H1 (cell line): ENCODE results near the gene CDH12. TPM values are rescaled to one million over a fixed set of nuclear protein-coding genes. Genes with fewer than 3 reads are reported as not detected.

ENCODE experiments used
- ASH2L ChIP-seq: fragments of 200-600, 300-600 bp; sonication (generic); IDR thresholded peaks from one replicate; pipeline ENCODE4 v1.7.1; 2017; ENCODE audit warnings: low read length
- EP300 ChIP-seq, 2 experiments: IDR thresholded peaks; 1 replicate in 1 of 2; 2 replicates in 1 of 2; pipeline ENCODE4 v1.6.1; 2011 to 2012; ENCODE audit warnings: low read depth in 2 of 2, low read length in 2 of 2, mild to moderate bottlenecking in 2 of 2, borderline replicate concordance in 1 of 2, inconsistent platforms in 1 of 2, moderate library complexity in 1 of 2
- polyA plus RNA-seq, 7 experiments: library from polyadenylated mRNA; depleted of rRNA in 3 of 7; stranded (reverse) in 5 of 7; unstranded in 2 of 7; fragments of >200 nt in 5 of 7; fragments of 200-250 nt in 2 of 7; gene quantifications; 1 replicate in 5 of 7; 2 replicates in 1 of 7; 4 replicates in 1 of 7; pipeline versions ENCODE4 v1.2.1 to v1.2.3, GENCODE V29; 2011 to 2013; ENCODE audit warnings: missing spikeins in 2 of 7, mixed read lengths in 2 of 7
- total RNA-seq: library from RNA; stranded (reverse); fragmentation: NEBNext Ultra II Directional; extraction: Animal tissue kit (Norgen Biotek cat#: 25700); gene quantifications from 2 replicates; pipeline ENCODE4 v1.2.1, GENCODE V29; 2021

Gene CDH12
- total and polyA plus RNA-seq, 2 of the 8 experiments (the other 6 are each of a cell fraction or from before 2014, with no cell fraction given): 0.03 TPM; not detected in 1

DNA sequence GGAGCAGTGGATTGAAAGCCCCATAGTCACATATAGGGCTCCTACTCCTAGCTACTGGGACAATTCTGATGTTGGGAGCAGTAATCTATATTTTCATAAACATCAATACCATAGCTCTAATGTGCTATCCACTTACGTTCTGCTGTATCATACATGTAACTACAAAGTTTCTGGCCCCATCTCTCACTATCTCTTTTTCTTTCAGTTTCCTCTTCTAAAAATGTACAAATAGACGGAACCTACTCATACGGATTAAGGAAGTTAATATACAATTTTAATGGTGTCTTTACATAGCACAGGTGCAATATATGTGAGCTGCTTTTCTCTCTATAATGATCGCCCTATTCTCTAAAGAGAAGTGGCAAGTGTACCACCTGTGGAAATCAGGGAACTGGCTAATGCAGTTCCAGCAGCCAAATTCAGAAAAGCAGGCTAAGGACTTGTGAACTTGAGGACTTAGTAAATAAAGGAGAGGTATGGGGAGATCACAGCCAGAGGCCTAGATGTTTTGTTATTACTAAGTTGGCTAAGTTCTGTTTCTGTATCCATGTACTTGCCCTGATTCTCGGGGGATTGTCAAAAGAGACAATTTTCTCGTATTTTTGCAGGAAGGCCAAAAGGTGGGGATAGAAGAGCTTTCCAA lies 1021.9 kb downstream of the CDH12 start (continued):
- no peak for TF ChIP-seq EP300 (IDR thresholded peaks at IDR 0.05; ENCODE audit: borderline replicate concordance in 1 of 2, low read depth in 2 of 2, low read length in 2 of 2)
- no peak for TF ChIP-seq ASH2L
